NK-92 treated with Interleukin-12 subunit alpha and Interleukin-12 subunit beta, amount 100 ng/mL, for 24 hours (cell line): ENCODE results near the gene WNT10A.

ENCODE experiments used
- DNase-seq: peaks from one replicate; lab custom pipeline; 2025; lab: John Stamatoyannopoulos, UW

WNT10A gene

GRCh38 chr2:218857371-218858137 is 23.1 kb upstream of the WNT10A start:
- DNase-seq: no peak

GRCh38 chr2:218858138-218858445 is 22.6 kb upstream of the WNT10A start:
- DNase-seq: no peak

GRCh38 chr2:218858671-218859555 is 21.7 kb upstream of the WNT10A start:
- no peak for DNase-seq

- DNase-seq: no peak
Observed at GRCh38 chr2:218859556-218859987, 21.1 kb upstream of the WNT10A start, which contains the start of gene WNT6. WNT6 (plus strand) TSS chr2:218859805; CDS start chr2:218860038, 233 bp downstream.

- no peak for DNase-seq
Observed at GRCh38 chr2:218859988-218860831, 20.4 kb upstream of the WNT10A start.

- DNase-seq: no peak
Observed at GRCh38 chr2:218860950-218861381, 19.7 kb upstream of the WNT10A start.

GRCh38 chr2:218861645-218862318 is 18.9 kb upstream of the WNT10A start:
- no peak for DNase-seq

GRCh38 chr2:218863021-218863520 is 17.6 kb upstream of the WNT10A start:
- no peak for DNase-seq

GRCh38 chr2:218865396-218865795 is 15.3 kb upstream of the WNT10A start:
- no peak for DNase-seq

GRCh38 chr2:218865999-218866398 is 14.7 kb upstream of the WNT10A start:
- no peak for DNase-seq

- no peak for DNase-seq
Observed at GRCh38 chr2:218867900-218868299, 12.8 kb upstream of the WNT10A start.

- DNase-seq: no peak
Observed at GRCh38 chr2:218869064-218869463, 11.6 kb upstream of the WNT10A start.

GRCh38 chr2:218870984-218871344 is 9.7 kb upstream of the WNT10A start:
- DNase-seq: no peak

GRCh38 chr2:218871345-218872302 is 9.0 kb upstream of the WNT10A start:
- no peak for DNase-seq

- no peak for DNase-seq
Observed at GRCh38 chr2:218872645-218873358, 7.8 kb upstream of the WNT10A start.

GRCh38 chr2:218873359-218874194 is 7.1 kb upstream of the WNT10A start:
- no peak for DNase-seq

- DNase-seq: no peak
Observed at GRCh38 chr2:218875692-218876246, 4.9 kb upstream of the WNT10A start.

GRCh38 chr2:218876562-218877219 is 4.0 kb upstream of the WNT10A start:
- DNase-seq: peak; percentile 30
